ENCODE results near the gene ZNF205.

- TF ChIP-seq, protein P1, sequence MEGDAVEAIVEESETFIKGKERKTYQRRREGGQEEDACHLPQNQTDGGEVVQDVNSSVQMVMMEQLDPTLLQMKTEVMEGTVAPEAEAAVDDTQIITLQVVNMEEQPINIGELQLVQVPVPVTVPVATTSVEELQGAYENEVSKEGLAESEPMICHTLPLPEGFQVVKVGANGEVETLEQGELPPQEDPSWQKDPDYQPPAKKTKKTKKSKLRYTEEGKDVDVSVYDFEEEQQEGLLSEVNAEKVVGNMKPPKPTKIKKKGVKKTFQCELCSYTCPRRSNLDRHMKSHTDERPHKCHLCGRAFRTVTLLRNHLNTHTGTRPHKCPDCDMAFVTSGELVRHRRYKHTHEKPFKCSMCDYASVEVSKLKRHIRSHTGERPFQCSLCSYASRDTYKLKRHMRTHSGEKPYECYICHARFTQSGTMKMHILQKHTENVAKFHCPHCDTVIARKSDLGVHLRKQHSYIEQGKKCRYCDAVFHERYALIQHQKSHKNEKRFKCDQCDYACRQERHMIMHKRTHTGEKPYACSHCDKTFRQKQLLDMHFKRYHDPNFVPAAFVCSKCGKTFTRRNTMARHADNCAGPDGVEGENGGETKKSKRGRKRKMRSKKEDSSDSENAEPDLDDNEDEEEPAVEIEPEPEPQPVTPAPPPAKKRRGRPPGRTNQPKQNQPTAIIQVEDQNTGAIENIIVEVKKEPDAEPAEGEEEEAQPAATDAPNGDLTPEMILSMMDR (IDR thresholded peaks at IDR 0.05), result no peak
- TF ChIP-seq REST (IDR thresholded peaks at IDR 0.05; ENCODE audit: insufficient read depth in 1 of 2, low read depth in 2 of 2, low read length in 1 of 2) (no peak), POLR2AphosphoS5 (IDR thresholded peaks at IDR 0.05; ENCODE audit: low read depth, low read length) (peak; percentile 71; the same call in 1 of the 2 replicates), TCF7L2 (IDR thresholded peaks at IDR 0.05; ENCODE audit: low read depth, low read length) (no peak; the same call in 1 of the 2 replicates)
Observed at GRCh38 chr16:3150346-3151218, 38.2 kb downstream of the ZNF205 start.
